Umbilical cord (tissue), 2 donors: ENCODE measurements around the gene NEU2. TPM values are rescaled to one million over a fixed set of nuclear protein-coding genes. Genes with fewer than 3 reads are reported as not detected.
A peak's percentile ranks its signal among the peaks of the same experiment; 100 is the strongest.
"Not testable (repeated sequence)": the region's sequence is repeated elsewhere in the genome, so short reads cannot be mapped to it uniquely, and the experiment has no call there.

Experiments used
- DNase-seq: peaks from one replicate; pipeline ENCODE4 v3.0.0-alpha.2; 2015; ENCODE audit warnings: low spot score
- total RNA-seq: library from RNA; depleted of rRNA; stranded (reverse); fragments of >200 nt; gene quantifications from one replicate; pipeline ENCODE4 v1.2.3, GENCODE V29; 2014; ENCODE audit warnings: low replicate concordance; ENCODE audit not compliant: insufficient read depth

The NEU2 gene
- total RNA-seq, 1 donor from 2014 or later, result not detected

DNA sequence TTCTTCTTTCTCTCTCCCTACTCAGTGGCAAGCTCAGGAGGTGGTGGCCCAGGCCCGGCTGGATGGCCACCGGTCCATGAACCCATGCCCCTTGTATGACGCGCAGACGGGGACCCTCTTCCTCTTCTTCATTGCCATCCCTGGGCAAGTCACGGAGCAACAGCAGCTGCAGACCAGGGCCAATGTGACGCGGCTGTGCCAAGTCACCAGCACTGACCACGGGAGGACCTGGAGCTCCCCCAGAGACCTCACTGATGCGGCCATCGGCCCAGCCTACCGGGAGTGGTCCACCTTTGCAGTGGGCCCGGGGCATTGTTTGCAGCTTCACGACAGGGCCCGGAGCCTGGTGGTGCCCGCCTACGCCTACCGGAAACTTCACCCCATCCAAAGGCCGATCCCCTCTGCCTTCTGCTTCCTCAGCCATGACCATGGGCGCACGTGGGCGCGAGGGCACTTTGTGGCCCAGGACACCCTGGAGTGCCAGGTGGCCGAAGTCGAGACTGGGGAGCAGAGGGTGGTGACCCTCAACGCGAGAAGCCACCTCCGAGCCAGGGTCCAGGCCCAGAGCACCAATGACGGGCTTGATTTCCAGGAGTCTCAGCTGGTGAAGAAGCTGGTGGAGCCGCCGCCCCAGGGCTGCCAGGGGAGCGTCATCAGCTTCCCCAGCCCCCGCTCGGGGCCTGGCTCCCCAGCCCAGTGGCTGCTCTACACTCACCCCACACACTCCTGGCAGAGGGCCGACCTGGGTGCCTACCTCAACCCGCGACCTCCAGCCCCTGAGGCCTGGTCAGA lies 1.8 kb downstream of the NEU2 start:
- DNase-seq, result no peak

DNA sequence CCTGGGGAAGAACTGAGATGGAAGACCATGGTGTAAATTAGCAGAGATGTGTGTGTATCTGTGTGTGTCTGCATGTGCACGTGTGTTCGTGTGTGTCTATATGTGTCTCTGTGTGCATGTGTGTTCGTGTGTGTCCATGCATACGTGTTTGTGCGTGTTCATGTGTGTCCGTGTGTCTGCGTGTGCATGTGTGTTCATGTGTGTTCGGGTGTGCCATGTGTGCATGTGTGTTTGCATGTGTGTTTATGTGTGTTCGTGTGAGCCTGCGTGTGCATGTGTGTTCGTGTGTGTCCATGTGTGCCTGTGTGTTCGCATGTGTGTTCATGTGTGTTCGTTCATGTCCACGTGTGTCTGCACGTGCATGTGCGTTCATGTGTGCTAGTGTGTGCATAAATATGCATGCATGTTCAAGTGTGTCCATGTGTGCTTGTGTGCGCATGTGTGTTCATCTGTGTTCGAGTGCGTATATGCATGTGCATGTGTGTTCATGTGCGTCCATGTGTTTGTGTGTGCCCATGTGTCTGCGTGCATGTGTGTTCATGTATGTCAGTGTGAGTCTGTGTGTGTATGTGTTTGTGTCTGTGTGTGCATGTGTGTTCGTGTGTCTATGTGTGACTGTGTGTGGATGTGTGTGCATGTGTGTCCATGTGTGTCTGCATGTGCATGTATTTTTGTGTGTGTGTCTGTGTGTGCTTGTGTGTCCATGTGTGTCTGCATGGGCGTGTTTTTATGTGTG lies 3.1 kb downstream of the NEU2 start:
- DNase-seq, result no peak

DNA sequence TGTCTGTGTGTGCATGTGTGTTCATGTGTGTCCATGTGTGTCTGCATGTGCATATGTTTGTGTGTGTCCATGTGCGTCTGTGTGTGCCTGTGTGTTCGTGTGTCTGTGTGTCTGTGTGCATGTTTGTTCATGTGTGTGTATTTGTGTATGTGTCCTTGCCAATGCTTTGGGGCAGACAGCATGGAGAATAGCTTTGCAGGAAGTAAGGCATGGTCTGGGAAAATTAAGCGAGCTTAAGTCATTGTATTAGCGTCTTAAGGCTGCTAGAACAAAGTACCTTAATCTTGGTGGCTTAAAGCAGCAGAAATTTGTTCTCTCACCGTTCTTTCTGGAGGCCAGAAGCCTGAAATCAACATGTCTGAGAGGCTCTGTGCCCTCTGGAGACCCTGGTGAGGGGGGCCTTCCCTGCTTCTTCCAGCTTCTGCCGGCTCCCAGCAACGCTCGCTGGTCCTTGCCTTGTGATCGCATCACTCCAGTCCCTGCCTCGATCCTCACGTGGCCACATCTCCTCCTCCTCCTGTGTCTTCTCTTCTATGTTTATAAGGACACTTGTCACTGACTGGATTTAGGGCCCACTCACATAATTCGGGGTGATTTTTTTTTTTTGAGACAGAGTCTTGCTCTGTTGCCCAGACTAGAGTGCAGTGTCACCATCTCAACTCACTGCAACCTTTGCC lies 3.8 kb downstream of the NEU2 start:
- no peak for DNase-seq

DNA sequence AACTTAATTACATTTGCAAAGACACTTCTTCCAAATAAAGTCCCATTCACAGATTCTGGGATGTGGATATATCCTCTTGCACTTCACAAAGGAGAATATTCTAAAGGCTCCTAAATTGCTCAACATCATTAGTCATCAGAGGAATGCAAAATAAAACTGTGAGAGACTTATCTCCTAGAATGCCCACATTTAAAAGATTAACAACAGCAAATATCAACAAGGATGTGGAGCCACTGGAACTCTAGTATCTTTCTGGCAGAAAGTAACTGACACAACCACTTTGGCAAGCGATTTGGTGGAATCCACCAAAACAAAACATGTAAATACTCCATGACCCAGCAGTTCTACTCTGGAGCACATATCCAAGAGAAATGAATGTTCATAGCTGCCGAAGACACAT lies 4.6 kb downstream of the NEU2 start:
- no peak for DNase-seq

DNA sequence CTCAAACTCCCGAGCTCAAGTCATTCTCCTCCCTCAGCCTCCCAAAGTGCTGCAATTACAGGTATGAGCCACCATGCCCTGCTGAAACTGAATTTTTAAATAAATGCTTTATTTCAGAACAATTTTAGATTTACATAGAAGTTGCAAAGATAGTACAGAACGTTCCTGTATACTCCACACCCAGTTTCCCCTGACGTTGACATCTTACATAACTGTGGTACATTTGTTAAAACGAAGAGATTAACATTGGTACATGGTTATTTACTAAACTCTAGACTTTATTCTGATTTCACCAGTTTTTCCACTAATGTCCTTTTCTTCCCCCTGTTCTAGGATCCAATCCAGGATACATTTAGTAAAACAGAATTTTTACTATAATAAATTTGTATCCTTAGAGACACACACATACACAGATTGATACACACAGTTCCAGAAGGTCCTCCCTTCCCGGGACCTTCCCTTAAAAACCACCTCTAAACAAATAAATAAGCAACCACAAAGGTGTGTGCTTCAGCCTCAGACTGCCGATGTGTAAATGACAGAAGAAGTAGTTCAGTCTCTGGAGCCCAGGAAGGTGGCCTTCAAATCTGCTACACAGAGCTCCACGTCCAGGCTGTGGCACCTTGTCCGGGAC lies 6.9 kb downstream of the NEU2 start:
- no peak for DNase-seq

DNA sequence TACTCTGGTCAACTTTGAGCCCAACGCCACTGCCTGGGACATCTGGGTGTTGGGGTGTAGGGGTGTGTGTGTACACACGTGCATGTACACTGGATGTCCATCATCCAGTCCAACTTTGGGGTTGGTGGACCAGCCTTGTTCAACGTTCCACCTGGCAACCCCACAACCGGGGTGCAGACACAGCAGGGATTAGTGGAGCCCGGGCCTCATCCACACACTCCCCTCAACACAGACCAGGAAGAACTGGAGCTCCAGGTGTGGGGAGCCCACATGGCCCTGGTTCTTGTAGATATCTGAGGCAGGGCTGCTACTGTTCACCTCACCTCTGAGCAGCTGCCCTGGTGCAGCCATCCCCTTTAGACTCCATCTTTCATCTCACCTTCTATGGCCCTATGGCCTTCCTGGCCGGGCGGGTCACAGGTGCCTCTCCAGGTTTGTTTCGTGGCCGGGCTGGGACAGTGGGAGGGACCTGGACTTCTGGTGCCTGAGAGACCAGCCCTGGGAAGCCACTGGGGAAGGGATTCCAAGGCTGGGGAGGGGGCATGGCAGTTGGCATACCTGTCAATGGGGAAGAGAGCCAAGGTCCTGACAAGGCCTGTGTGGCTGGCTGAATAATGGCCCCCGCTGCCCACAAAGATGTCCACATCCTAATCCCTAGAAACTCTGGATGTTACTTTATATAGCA lies 7.5 kb downstream of the NEU2 start:
- no peak for DNase-seq

DNA sequence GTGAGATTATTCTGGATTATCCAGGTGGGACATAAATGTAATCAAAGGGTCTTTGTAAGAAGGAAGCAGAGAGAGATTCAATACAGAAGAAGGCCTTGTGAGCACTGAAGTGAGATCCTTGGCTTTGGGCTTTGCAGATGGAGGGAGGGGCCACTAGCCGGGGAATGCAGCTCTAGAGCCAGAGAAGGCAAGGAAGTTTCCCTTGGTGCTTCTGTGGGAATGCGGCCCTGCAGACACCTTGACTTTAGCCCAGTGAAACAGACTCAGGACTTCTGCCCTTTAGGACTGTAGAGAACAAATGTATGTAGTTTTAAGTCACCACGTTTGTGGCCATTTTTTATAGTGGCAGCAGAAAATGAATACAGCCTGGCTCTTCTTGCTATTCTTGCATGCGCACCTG lies 8.1 kb downstream of the NEU2 start:
- DNase-seq, result no peak

DNA sequence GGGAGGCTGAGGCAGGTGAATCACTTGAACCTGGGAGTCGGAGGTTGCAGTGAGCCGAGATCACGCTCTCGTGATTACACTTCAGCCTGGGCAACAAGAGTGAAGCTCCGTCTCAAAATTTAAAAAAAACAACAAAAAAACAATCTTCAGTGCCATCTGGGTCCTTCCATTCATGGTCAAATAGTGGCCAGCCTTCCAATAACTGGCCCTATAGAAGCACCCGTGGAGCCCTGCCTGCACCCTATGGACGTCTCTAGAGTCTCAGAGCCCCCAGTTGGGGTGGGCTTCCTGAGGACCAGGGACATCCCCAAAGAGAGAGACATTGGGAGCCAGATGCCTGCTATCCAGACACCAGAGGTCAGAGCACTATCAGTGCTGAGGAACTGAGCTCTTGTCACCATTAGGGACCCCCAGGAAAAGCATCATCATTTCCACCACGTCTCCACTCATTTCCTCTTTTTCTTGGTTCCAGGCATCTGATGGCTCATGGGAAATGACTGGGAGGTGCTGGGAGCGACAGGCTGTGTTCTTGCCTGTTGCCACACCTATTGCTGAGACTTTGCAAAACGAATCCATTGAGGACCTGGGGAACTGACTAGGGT lies 9.4 kb downstream of the NEU2 start:
- no peak for DNase-seq

DNA sequence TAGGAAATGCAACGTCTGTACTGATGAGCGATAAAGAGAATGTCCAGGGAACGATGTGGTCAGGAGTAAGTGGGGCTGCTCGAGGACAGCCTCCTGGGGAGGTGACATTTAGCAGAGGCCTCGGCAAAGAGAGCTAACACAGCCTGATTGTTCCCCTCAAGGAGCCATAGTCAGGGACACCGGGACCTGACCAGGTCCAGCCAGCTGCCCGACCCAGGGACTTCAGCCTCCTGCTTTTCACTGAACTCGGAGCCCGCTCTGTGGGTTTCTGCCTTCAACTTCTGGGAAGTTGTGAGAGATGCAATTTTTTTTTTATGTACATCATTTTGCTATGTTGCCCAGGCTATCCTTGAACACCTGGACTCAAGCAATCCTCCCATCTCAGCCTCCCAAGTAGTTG lies 10.1 kb downstream of the NEU2 start:
- DNase-seq, result no peak

DNA sequence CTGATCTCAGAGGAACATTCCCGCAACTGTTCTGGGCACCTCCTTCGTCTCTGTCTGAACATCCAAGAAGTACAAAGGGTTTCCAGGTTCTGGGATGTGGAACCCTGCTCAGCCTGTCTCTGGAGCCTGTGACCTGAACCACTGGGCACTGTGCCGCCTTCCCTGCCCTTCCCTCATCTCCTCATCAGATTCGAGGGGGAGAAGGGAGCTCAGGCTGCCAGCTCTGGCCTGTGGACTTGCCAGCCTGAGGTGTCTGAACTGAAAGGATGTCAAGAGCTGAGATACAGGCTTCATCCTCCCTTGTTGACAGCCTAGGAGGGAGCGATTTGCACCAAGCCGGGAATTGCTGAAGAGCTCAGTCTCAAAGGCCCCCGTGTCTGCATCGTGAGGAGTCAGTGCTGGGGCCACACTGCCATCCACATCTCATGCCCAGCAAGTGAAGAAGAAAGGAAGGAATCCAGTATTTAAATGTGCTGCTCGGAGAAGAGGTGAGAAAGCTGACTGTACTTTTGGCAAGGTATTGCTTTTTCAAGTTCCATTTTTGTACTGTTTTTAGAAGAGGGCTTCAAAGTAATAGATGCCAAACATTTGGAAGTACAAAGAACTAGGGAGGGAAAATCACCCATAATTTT lies 12.6 kb downstream of the NEU2 start:
- no peak for DNase-seq

DNA sequence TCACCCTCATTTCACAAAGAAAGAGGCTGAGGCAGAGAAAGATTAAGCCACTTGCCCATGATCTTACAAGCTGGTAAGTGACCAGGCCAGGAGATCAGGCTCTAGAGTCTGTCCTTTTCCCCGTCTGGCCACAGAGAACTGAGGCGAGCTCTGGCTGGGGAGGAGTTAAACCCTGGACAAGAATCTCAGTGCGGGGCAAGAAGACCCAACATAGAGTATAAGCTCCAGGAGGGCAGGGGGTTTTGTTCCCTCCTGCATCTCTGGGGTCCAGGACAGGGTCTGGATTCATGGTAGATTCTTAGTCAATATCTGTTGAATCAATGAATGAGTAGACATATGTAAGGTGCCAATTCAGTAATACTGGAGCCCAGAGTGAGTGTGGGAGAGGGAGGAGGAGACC lies 14.7 kb downstream of the NEU2 start:
- DNase-seq, result no peak

DNA sequence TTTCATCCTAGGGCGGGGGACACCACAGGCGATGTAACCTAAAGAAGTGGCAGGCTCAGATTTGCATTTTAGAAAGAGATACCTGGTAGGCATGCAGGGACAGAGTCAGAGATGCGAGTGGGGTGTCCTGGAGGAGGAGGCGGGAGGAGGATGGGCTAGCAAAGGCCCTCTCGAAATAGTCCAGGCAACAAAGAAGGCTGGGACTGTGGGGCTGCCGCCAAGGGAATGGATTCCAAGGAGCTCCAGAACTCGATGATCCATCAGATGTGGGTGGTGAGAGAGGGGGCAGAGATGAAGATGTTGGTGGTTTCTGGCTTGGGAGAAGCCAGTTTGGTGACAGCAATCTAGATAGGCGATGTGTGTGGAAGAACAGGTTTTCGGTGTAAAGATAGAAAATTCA lies 15.2 kb downstream of the NEU2 start:
- no peak for DNase-seq

DNA sequence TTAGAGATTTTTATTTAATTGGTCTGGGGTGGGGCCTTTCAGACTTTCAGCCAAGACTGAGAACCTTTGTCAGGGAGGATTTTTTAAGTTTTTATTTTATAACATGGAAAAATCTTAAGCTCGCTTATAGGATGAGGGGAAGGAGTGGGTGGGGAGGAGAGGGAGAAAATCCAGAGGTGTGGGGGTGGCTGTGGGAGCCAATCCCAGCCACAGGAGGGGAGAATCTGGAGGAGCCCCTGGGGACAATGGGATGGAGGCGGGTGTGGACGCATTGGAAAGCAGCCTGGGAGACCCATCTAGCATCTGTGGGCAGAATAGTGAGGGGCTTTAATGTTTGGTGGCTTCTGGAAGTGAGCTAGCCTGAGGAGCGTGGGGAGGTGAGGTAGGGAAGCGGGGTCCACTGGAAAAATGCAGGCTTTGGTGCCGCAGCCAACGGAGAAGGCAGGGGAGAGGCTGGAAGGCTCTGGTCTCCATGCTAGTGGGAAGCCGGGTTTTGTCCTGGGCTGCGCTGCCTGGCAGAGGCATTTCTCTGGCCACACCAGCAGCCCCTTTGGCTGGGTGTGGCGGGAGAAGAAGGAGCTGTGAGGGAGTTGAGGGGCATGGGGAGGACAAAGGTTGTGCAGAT lies 16.2 kb downstream of the NEU2 start:
- no peak for DNase-seq

DNA sequence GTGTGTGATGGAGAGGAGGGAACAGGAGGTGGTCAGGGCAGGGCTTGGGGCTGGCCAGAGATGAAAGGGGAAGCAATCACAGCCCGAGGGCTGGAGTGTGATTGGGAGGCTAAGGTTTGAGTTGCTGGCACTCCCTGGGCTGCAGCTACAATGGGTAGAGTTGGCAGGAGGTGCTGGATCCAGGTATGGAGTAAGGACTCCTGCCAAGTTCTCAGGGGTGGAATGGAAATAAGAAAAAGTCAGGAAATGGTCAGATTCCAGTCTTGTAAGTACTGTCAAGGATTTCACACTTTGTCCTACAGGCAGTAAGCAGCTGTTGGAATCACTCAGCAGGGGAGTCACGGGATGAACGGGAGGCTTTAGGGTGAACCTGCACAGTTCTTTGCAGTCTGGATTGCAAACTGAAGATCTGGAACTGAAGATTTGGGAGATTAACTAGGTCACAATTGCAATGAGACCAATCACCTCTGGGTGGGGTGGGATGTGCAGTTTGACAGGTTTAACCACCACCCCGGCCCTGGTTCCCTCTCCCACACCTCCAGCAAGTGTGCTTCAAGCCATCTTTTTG lies 16.8 kb downstream of the NEU2 start:
- DNase-seq, result no peak

DNA sequence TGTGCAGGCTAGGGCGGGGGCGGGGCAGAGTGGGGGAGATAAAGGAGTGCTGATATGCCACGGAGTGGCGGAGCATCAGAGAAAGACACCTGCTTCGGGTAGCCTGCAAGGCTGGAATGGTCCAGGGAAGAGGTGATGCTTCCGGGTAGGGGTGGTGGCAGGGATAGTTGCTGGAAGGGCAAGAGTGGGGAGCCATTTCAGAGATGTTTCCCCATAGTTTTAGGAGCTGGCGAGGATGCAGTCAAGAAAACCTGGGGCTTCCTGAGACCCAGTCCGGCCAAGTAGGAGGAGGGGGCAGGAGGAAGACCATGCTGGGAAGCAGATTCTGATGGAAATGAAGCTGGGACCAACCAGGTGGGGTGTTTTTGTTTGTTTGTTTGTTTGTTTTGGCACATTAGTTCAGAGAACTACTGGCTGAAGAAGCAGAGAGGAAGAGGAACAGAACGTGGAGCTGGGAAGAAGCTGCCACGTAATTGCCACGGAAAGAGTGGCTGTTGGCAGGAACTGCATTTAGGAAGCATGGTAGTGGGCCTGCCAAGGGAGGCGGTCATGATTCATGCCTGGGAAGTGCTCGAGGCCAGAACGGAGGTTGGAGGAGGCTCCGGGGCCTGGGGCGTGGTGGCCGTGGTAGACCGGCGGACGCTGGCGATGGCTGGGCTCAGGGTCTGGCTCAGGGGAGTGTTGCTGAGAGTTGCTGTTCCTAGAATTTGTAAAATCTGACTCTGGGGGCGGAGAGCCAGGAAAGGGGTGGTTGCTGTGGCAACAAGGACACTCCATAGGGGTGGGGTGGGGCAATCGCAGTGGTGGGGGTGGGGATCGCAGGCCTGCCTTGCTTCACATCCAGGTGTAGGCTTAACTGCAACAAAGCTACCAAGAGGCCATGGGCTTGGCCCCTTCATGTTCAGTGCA lies 19.0 kb downstream of the NEU2 start:
- DNase-seq, result peak; percentile 54

DNA sequence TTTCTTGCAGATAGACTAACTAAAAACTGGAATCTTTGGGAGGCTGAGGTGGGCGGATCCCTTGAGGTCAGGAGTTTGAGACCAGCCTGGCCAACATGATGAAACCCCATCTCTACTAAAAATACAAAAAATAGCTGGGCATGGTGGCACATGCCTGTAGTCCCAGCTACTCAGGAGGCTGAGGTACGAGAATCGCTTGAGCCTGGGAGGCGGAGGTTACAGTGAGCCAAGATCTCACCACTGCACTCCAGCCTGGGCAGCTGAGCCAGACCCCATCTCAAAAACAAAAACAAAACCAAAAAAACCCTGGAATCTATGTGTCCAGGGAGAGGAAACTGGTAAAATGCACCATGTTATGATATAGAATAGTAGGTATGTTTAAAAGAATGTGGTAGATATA lies 20.0 kb downstream of the NEU2 start:
- DNase-seq, result not testable (repeated sequence)

DNA sequence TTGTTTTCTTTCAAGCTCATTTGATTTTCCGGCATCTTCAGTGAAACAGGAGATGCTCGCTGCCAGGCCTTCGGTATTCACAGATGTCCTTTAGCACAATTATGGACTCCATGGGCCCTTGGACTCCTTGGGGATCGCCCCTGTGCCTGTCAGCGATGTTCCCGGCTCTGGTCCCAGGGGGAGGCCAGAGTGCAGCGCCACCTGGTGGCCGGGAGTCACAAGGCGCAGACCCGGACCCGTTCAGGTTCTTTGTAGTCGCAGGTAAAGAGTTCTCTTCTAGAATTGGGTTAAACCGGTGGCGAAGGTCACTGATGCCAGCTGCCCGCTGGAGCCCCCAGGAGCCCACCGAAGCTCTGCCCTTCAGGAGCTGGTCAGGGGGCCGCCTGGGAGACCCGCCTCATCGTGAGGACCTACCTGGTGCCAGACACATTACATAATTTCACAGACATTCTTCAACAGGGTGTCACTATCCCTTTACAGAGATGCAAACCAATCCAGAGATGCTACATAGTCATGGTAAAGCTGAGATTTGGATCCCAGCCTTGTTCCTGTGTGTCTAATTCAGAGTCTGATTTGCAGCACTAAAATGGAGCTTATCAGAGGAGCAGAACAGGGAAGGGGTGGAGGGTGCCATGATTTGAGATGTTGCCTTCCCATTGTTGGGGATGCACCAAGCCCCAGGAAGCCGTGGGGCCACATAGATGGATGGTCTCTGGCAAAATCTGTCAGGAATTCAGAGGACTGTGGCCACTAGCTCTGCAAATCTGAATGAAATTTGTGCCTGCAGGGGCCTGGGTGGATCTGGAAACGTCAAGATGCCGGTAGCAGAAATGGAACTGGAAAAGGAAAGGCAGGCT lies 21.7 kb downstream of the NEU2 start:
- DNase-seq, result no peak

DNA sequence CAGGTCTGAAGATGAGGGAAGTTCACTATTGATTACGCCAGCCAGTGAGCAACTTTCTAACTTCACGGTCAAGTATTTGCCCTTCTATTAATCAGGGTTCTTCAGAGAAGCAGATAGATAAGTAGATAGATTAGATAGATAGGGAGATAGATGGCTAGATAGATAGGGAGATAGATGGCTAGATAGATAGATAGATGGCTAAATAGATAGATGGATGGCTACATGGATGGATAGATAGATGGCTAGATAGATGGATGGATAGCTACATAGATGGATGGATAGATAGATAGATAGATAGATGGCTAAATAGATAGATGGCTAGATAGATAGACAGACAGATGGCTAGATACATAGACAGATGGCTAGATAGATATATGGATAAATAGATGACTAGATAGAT lies 22.9 kb downstream of the NEU2 start:
- no peak for DNase-seq
